ENCODE results near the gene CNTN4. TPM values are rescaled to one million over a fixed set of nuclear protein-coding genes. Genes with fewer than 3 reads are reported as not detected.
"Not testable (repeated sequence)": the region's sequence is repeated elsewhere in the genome, so short reads cannot be mapped to it uniquely, and the experiment has no call there.

Gene CNTN4
- total and polyA plus RNA-seq, 7 donors: 0.17 to 3.2 (median 0.42) TPM

DNA sequence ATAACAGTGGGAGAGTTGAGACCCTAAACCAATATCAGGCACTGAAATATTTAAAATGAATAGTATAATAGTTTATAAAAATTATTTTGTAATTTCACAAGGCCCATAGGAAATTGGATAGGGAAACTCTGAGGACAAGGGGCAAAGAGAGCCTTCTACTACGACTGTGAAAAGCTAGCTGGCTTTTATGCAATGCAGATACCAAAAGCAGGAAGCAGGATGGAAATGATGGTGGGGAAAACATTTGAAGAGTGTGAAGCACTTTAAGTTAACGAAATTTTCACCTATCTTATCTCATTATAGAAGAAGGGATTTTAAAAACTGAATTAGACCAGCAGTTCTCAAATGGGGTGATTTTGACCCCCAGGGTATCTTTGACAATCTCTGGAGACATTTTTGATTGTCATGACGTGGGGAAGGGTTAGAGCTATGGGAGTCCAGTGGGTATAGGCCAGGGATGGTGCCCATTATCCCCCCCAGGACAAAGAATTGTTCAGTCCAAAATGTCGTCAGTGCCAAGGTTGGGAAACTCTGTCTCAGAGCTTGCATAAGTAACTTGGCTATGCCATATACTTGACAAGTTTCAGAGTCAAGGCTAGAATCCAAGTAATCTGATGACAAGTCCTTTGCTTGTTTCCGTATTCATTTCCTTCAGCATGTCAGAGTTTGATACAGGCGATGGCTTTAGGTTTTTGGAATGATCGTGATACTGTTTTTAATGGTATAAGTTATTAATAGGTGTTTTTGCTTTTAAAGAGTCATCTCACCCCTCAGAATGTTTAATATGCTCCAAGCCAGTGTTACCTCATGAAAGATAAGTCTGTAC lies 885.6 kb downstream of the CNTN4 start:
- intact Hi-C loops (cut with DNase I): no loop called here
- Histone ChIP-seq H3K4me3 (no peak overlapping the region), H3K27me3 (ENCODE audit: insufficient read depth in 3 of 3, low read length in 2 of 3) (no peaks in the 10 kb centered on the region), H3K4me1 (no peaks in the 10 kb centered on the region), H3K27ac (no peak overlapping the region), H3K9me3 (no peaks in the 10 kb centered on the region), H3K36me3 (ENCODE audit: insufficient read depth in 1 of 2, low read depth in 1 of 2) (no peaks in the 10 kb centered on the region)
- DNase-seq: no peak
- ATAC-seq: no peak
- TF ChIP-seq, protein P1, sequence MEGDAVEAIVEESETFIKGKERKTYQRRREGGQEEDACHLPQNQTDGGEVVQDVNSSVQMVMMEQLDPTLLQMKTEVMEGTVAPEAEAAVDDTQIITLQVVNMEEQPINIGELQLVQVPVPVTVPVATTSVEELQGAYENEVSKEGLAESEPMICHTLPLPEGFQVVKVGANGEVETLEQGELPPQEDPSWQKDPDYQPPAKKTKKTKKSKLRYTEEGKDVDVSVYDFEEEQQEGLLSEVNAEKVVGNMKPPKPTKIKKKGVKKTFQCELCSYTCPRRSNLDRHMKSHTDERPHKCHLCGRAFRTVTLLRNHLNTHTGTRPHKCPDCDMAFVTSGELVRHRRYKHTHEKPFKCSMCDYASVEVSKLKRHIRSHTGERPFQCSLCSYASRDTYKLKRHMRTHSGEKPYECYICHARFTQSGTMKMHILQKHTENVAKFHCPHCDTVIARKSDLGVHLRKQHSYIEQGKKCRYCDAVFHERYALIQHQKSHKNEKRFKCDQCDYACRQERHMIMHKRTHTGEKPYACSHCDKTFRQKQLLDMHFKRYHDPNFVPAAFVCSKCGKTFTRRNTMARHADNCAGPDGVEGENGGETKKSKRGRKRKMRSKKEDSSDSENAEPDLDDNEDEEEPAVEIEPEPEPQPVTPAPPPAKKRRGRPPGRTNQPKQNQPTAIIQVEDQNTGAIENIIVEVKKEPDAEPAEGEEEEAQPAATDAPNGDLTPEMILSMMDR (IDR thresholded peaks at IDR 0.05): no peak
- 56 to 60% (median 56%) methylated on average over 7 of the region's 7 CpGs for WGBS, 3 donors

DNA sequence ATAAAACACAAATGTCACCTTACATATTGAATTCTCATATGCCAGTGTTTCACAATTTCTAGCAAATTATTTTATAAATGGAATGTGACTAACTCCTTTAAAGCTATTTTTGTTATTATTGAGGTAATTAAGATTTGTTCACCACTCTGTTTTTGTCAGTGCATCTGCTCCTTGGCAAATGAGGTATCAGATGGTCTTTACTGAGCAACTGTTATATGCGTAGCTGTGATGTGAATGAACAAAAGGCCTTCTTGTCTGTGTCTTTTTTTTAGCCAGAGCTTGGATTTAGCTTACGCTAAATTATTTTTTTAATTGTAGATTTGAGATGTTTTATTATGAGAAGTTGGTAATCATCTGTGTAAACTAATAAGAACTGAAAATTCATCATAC lies 886.2 kb downstream of the CNTN4 start:
- no peaks in the 10 kb centered on the region for H3K4me1 ChIP-seq
- WGBS, 3 donors: 37 to 69% (median 52%) methylated on average over 2 of the region's 2 CpGs
- H3K36me3 ChIP-seq (ENCODE audit: insufficient read depth in 1 of 2, low read depth in 1 of 2): no peaks in the 10 kb centered on the region
- H3K9me3 ChIP-seq: no peaks in the 10 kb centered on the region
- H3K4me3 ChIP-seq: no peak overlapping the region
- TF ChIP-seq, protein P1 (IDR thresholded peaks at IDR 0.05): no peak
- H3K27me3 ChIP-seq (ENCODE audit: insufficient read depth in 3 of 3, low read length in 2 of 3): no peaks in the 10 kb centered on the region
- H3K27ac ChIP-seq: no peak overlapping the region
- intact Hi-C loops (cut with DNase I): no loop called here
- ATAC-seq: no peak
- DNase-seq: no peak

DNA sequence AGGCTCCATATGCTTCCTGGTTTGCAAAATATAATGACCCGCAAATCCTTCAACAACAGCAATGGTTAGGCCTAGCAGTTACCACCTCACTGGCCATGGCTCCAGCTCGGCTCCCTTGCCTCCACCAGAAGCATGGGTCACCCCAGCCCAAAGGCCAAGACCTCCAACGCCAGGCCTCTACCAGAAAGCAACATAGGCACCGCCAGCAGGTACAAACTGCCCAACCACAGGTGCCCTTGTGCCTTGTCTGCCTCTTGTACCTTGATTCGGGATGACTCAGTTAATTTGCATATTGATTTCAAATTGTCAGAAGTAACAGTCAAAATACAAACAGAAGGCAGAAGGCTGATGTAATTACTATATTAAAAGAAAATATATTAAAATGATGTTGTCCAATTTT lies 886.8 kb downstream of the CNTN4 start:
- no peaks in the 10 kb centered on the region for H3K9me3 ChIP-seq
- intact Hi-C loops (cut with DNase I): no loop called here
- no peaks in the 10 kb centered on the region for H3K27me3 ChIP-seq (ENCODE audit: insufficient read depth in 3 of 3, low read length in 2 of 3)
- no peaks in the 10 kb centered on the region for H3K36me3 ChIP-seq (ENCODE audit: insufficient read depth in 1 of 2, low read depth in 1 of 2)
- no peaks in the 10 kb centered on the region for H3K4me1 ChIP-seq
- DNase-seq: no peak
- TF ChIP-seq, protein P1 (IDR thresholded peaks at IDR 0.05): no peak
- no peak overlapping the region for H3K27ac ChIP-seq
- ATAC-seq: no peak
- WGBS, 3 donors: 89% methylated on average over 5 of the region's 5 CpGs
- no peak overlapping the region for H3K4me3 ChIP-seq

DNA sequence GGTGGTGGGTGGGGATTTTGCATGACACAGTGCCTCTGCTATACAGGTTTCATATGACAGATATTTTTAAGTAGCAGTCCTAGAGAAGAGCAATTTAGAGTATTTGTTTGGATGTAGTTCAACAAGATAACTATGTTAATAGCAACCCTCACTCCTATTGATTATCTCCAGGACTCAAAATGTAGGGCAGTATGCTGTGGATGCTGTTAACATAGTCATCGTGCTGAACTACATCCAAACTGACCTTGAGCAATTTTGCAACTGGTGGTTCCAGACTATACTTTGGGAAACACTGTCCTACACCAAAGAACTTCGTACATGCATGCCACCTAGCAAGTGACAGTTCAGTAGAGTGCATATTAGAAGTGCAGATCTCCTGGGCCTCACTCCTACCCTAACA lies 893.9 kb downstream of the CNTN4 start:
- Histone ChIP-seq H3K9me3 (no peaks in the 10 kb centered on the region), H3K27ac (no peak overlapping the region), H3K4me1 (no peaks in the 10 kb centered on the region), H3K4me3 (no peak overlapping the region), H3K27me3 (ENCODE audit: insufficient read depth in 3 of 3, low read length in 2 of 3) (no peaks in the 10 kb centered on the region), H3K36me3 (ENCODE audit: insufficient read depth in 1 of 2, low read depth in 1 of 2) (no peaks in the 10 kb centered on the region)
- no peak for ATAC-seq
- 47 to 61% (median 59%) methylated on average over 2 of the region's 2 CpGs for WGBS, 3 donors
- no peak for DNase-seq
- TF ChIP-seq, protein P1 (IDR thresholded peaks at IDR 0.05): no peak
- intact Hi-C loops (cut with DNase I): no loop called here

DNA sequence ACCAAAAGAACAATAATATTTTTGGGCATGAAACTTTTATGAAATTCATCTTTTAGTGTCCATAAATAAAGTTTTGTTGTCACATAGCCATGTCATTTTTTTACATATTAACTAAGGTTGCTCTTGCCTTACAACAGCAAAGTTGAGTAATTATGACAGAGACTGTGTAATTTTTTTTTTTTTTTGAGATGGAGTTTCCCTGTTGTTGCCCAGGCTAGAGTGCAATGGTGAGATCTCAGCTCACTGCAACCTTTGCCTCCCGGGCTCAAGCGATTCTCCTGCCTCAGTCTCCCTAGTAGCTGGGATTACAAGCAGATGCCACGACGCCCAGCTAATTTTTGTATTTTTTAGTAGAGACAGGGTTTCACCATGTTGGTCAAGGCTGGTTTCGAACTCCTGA lies 894.5 kb downstream of the CNTN4 start:
- WGBS, 3 donors: 91 to 94% (median 93%) methylated on average over 5 of the region's 5 CpGs
- ATAC-seq; intact Hi-C loops (cut with DNase I); H3K36me3 ChIP-seq (ENCODE audit: insufficient read depth in 1 of 2, low read depth in 1 of 2); H3K27me3 ChIP-seq (ENCODE audit: insufficient read depth in 3 of 3, low read length in 2 of 3); DNase-seq; H3K9me3 ChIP-seq; H3K4me3 ChIP-seq; H3K27ac ChIP-seq; H3K4me1 ChIP-seq: not testable (repeated sequence)

All from psoas muscle (tissue), 8 donors.